T-cell (primary cell): ENCODE measurements around the gene PRRC2B. TPM values are rescaled to one million over a fixed set of nuclear protein-coding genes. Genes with fewer than 3 reads are reported as not detected.
A peak's percentile ranks its signal among the peaks of the same experiment; 100 is the strongest.

Experiments used
- ATAC-seq, 4 experiments: fragments of 200-7000 bp in 3 of 4; fragments of 150-1000 bp in 1 of 4; cut with Tn5 transposase; replicated peaks in 1 of 4; 1 replicate in 3 of 4; 2 replicates in 1 of 4; pipeline ENCODE4 v1.10.0; 2021; ENCODE audit warnings: moderate library complexity in 3 of 4, mild to moderate bottlenecking in 2 of 4, moderate number of reproducible peaks in 1 of 4
- CTCF ChIA-PET, 2 donors: fragments of 300-600 bp; sonication (Branson Sonifier 250); formaldehyde crosslinking; loops; one replicate each; lab custom pipeline; 2022; ENCODE audit warnings: antibody characterized with exemption in 2 of 2; lab: Charles Lee
- POLR2A ChIA-PET, 2 donors: fragments of 300-600 bp; sonication (Branson Sonifier 250); formaldehyde crosslinking; loops; one replicate each; lab custom pipeline; 2022; ENCODE audit warnings: antibody characterized with exemption in 2 of 2; lab: Charles Lee
- DNase-seq, 35 experiments: peaks; one replicate each; pipeline versions ENCODE4 v3.0.0 to v3.0.0-alpha.2; 2013 to 2023
- H3K27ac ChIP-seq: one replicate; pipeline ENCODE4 v1.5.1; 2013; ENCODE audit warnings: low read length
- H3K27me3 ChIP-seq, 2 experiments: replicated peaks in 1 of 2; 1 replicate in 1 of 2; 2 replicates in 1 of 2; pipeline versions ENCODE4 v1.6.1 to v1.7.0; 2013; ENCODE audit warnings: low read length in 1 of 2, mixed read lengths in 1 of 2; ENCODE audit not compliant: control insufficient read depth in 2 of 2, insufficient read depth in 2 of 2; ENCODE audit errors: extremely low read depth in 1 of 2
- H3K36me3 ChIP-seq, 2 donors: 1 replicate in 1 of 2; 2 replicates in 1 of 2; pipeline versions ENCODE4 v1.6.1 to v1.7.0; 2013; ENCODE audit warnings: low read length in 1 of 2; ENCODE audit not compliant: control insufficient read depth in 2 of 2, insufficient read depth in 1 of 2; ENCODE audit errors: extremely low read depth in 1 of 2
- H3K4me1 ChIP-seq, 2 experiments: 1 replicate in 1 of 2; 2 replicates in 1 of 2; pipeline versions ENCODE4 v1.6.1 to v1.7.0; 2013; ENCODE audit warnings: low read length in 2 of 2, mixed read lengths in 1 of 2; ENCODE audit not compliant: insufficient read depth in 2 of 2, control insufficient read depth in 1 of 2; ENCODE audit errors: extremely low read depth in 1 of 2
- H3K4me3 ChIP-seq, 2 donors: 1 replicate in 1 of 2; 2 replicates in 1 of 2; pipeline versions ENCODE4 v1.5.1 to v1.7.0; 2013; ENCODE audit warnings: mild to moderate bottlenecking in 2 of 2, low read length in 1 of 2, moderate library complexity in 1 of 2; ENCODE audit not compliant: control insufficient read depth in 1 of 2; ENCODE audit errors: extremely low read depth in 1 of 2
- H3K9me3 ChIP-seq: 2 replicates; pipeline ENCODE4 v1.7.0; 2013
- H3K27ac Mint-ChIP-seq, 2 donors: one replicate each; pipeline ENCODE4 v1.8.0; 2020 to 2021; ENCODE audit warnings: mild to moderate bottlenecking in 2 of 2, mixed read lengths in 2 of 2
- H3K27me3 Mint-ChIP-seq, 2 donors: one replicate each; pipeline ENCODE4 v1.8.0; 2021 to 2022; ENCODE audit warnings: mixed read lengths in 2 of 2
- H3K36me3 Mint-ChIP-seq: one replicate; pipeline ENCODE4 v1.8.0; 2021; ENCODE audit warnings: mixed read lengths
- H3K4me1 Mint-ChIP-seq, 3 donors: one replicate each; pipeline ENCODE4 v1.8.0; 2020 to 2022; ENCODE audit warnings: mixed read lengths in 3 of 3, mild to moderate bottlenecking in 1 of 3
- H3K4me3 Mint-ChIP-seq, 3 donors: one replicate each; pipeline ENCODE4 v1.8.0; 2020 to 2022; ENCODE audit warnings: mild to moderate bottlenecking in 3 of 3, mixed read lengths in 3 of 3, moderate library complexity in 3 of 3
- H3K9me3 Mint-ChIP-seq, 3 donors: one replicate each; pipeline ENCODE4 v1.8.0; 2020 to 2022; ENCODE audit warnings: mixed read lengths in 3 of 3
- WGBS: methylation state at CpG from one replicate; pipeline ENCODE4 v1.1.5; 2013; ENCODE audit warnings: missing lambda C conversion rate; ENCODE audit not compliant: insufficient coverage; 5-methylcytosine and 5-hydroxymethylcytosine counted together
- total RNA-seq, 35 experiments: library from RNA in 6 of 35; stranded (reverse) in 6 of 35; fragments of 120-200 nt in 1 of 35; gene quantifications; one replicate each; pipeline versions ENCODE4 v1.2.1 to v1.2.4 and lab custom pipeline; 2013 to 2026

PRRC2B gene
- total RNA-seq, 5 donors from 2014 or later (not counting 1 experiment from before 2014, with no cell fraction given), result 259 to 375 (median 370) TPM

DNA sequence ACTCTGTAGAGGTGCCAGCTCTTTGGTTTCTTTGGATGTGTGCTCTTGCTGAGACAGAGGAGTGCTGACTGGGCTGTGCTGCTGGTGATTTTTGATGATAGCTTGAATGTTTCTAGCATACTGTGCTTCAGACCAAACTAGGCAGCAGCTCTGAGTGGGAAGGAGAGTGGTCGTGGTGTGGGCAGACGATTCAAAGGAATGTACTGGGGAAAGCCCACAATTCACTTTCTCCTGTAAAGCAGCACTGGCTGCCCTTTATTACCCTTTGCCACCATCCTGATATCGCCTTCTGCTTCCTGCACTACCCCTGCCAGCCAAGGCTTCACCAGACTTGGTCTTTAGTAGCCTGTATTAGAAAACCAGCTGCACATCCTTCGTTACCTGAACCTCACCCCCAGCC lies 45.3 kb downstream of the PRRC2B start:
- WGBS, result 89% methylated on average over 3 of the region's 4 CpGs
- ChIA-PET POLR2A (no interaction called here), CTCF (no interaction called here)
- H3K4me1 ChIP-seq, result peaks cover 0 to 10% of the 10 kb centered on the region in 2 experiments
- no peaks in the 10 kb centered on the region for H3K9me3 ChIP-seq
- no peaks in the 10 kb centered on the region for H3K9me3 Mint-ChIP-seq
- ATAC-seq (no peak), DNase-seq (no peak)
- H3K27me3 ChIP-seq, result no peaks in the 10 kb centered on the region
- no peak overlapping the region for H3K27ac ChIP-seq
- H3K27me3 Mint-ChIP-seq, result no peaks in the 10 kb centered on the region
- no peak overlapping the region for H3K4me3 Mint-ChIP-seq
- H3K36me3 Mint-ChIP-seq, result peaks cover 71% of the 10 kb centered on the region
- peak overlapping the region in 1 of 2 donors; percentile 49 for H3K27ac Mint-ChIP-seq
- no peak overlapping the region for H3K4me3 ChIP-seq
- H3K36me3 ChIP-seq, result peaks cover 29 to 84% of the 10 kb centered on the region in 2 donors
- H3K4me1 Mint-ChIP-seq, result peaks cover 6 to 23% (median 9%) of the 10 kb centered on the region in 3 donors

DNA sequence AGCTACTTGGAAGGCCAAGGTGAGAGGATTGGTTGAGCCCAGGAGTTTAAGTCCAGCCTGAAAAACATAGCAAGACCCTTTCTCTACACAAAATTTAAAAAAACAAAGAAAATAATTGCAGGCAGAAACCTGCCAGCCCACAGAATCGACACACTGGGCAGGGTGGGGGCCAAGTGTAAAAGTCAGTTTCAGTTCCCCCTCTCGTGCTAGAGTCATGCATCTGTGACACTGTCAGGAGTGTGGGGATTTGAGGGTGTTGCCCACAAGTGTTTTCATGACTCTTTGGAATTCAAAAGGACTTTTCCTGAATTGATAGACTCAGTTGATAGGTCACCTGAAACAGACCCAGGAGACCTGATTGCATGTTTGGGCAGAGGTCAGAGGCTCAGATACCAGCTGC lies 47.6 kb downstream of the PRRC2B start:
- peak overlapping the region; percentile 52 to 58 for H3K27ac Mint-ChIP-seq
- H3K36me3 Mint-ChIP-seq, result peaks cover 74% of the 10 kb centered on the region
- ATAC-seq (peak in 1 of 4 experiments; percentile 33), DNase-seq (peak in 3 of 35 experiments; percentile 23 to 24 (median 23))
- H3K4me1 ChIP-seq, result peaks cover 0 to 10% of the 10 kb centered on the region in 2 experiments
- H3K27ac ChIP-seq, result no peak overlapping the region
- WGBS, result 40% methylated on average over 1 of the region's 2 CpGs
- peaks cover 6 to 20% (median 9%) of the 10 kb centered on the region in 3 donors for H3K4me1 Mint-ChIP-seq
- H3K9me3 Mint-ChIP-seq, result no peaks in the 10 kb centered on the region
- CTCF ChIA-PET, result no interaction called here
- POLR2A ChIA-PET, result interaction anchor here in 1 of 2 donors (0.6 kb wide), 1 partner anchor 68 kb away, joined by 3 read pairs; no protein-coding TSS in a partner anchor
- H3K27me3 ChIP-seq, result no peaks in the 10 kb centered on the region
- H3K36me3 ChIP-seq, result peaks cover 34 to 85% of the 10 kb centered on the region in 2 donors
- H3K4me3 Mint-ChIP-seq, result no peak overlapping the region
- H3K4me3 ChIP-seq, result no peak overlapping the region
- no peaks in the 10 kb centered on the region for H3K9me3 ChIP-seq
- no peaks in the 10 kb centered on the region for H3K27me3 Mint-ChIP-seq

DNA sequence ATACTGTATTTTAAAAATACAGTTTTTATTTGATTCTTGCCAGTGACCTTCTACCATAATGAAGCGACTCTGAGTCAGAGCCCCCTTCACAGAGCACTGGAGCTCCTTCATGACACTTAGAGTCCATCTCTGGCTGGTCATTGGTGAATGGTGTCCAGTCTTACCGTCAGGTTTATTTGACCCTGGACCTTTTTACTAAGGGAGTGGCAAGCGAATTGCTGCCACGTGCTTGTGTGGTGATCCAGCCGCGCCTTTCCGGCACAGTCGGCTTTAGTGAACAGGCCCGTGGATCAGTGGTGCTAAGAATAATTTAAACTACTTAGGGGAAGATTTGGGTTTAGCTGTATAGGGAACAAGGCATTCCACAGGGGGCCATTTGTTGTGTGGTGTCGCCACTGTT lies 48.5 kb downstream of the PRRC2B start:
- Mint-ChIP-seq H3K4me1 (peaks cover 8 to 19% (median 9%) of the 10 kb centered on the region in 3 donors), H3K4me3 (no peak overlapping the region), H3K27me3 (no peaks in the 10 kb centered on the region), H3K9me3 (no peaks in the 10 kb centered on the region), H3K27ac (no peak overlapping the region), H3K36me3 (peaks cover 76% of the 10 kb centered on the region)
- ChIA-PET CTCF (no interaction called here), POLR2A (interaction anchor here in 1 of 2 donors (0.7 kb wide), 1 partner anchor 104 kb away, joined by 3 read pairs; no protein-coding TSS in a partner anchor)
- peaks cover 0 to 10% of the 10 kb centered on the region in 2 experiments for H3K4me1 ChIP-seq
- no peaks in the 10 kb centered on the region for H3K27me3 ChIP-seq
- 88% methylated on average over 10 of the region's 10 CpGs for WGBS
- no peak overlapping the region for H3K27ac ChIP-seq
- H3K9me3 ChIP-seq, result no peaks in the 10 kb centered on the region
- ATAC-seq, result no peak
- no peak overlapping the region for H3K4me3 ChIP-seq
- no peak for DNase-seq
- H3K36me3 ChIP-seq, result peaks cover 36 to 85% of the 10 kb centered on the region in 2 donors

- no peaks in the 10 kb centered on the region for H3K27me3 Mint-ChIP-seq
- ATAC-seq (no peak), DNase-seq (no peak)
- H3K27ac Mint-ChIP-seq, result no peak overlapping the region
- H3K4me3 Mint-ChIP-seq, result no peak overlapping the region
- 100% methylated on average over 2 of the region's 2 CpGs for WGBS
- CTCF ChIA-PET, result no interaction called here
- Histone ChIP-seq H3K4me3 (no peak overlapping the region), H3K27ac (no peak overlapping the region), H3K9me3 (no peaks in the 10 kb centered on the region), H3K27me3 (no peaks in the 10 kb centered on the region), H3K4me1 (peaks cover 0 to 7% of the 10 kb centered on the region in 2 experiments), H3K36me3 (peaks cover 30 to 81% of the 10 kb centered on the region in 2 donors)
- peaks cover 77% of the 10 kb centered on the region for H3K36me3 Mint-ChIP-seq
- no peaks in the 10 kb centered on the region for H3K9me3 Mint-ChIP-seq
- H3K4me1 Mint-ChIP-seq, result peaks cover 8 to 23% (median 9%) of the 10 kb centered on the region in 3 donors
- POLR2A ChIA-PET, result no interaction called here
Measured at GRCh38 chr9:131443648-131444047, 49.8 kb downstream of the PRRC2B start.

DNA sequence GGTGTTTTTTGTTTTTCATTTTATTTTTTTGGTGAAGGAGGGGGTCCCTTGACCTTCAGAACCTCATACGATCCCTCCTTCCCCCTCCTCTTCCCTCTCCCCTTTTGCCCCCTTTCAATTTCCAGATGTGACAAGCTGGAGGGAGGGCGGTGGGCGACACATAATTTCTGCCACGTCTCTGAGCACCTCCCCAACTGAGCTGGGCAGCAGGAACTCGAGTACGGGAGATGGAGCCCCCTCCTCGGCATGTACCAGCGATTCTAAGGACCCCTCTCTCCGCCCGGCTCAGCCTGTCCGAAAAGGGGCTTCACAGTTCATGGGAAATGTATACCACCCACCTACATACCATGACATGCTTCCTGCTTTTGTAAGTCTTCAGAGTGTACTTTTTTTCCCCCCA lies 52.4 kb downstream of the PRRC2B start:
- 98% methylated on average over 6 of the region's 11 CpGs for WGBS
- Mint-ChIP-seq H3K4me3 (no peak overlapping the region), H3K27ac (peak overlapping the region in 1 of 2 donors; percentile 13), H3K36me3 (peaks cover 70% of the 10 kb centered on the region), H3K9me3 (no peaks in the 10 kb centered on the region), H3K27me3 (no peaks in the 10 kb centered on the region), H3K4me1 (peaks cover 0 to 13% (median 10%) of the 10 kb centered on the region in 3 donors)
- H3K4me3 ChIP-seq, result no peak overlapping the region
- no peak overlapping the region for H3K27ac ChIP-seq
- no peaks in the 10 kb centered on the region for H3K27me3 ChIP-seq
- H3K36me3 ChIP-seq, result peaks cover 33 to 79% of the 10 kb centered on the region in 2 donors
- no peaks in the 10 kb centered on the region for H3K9me3 ChIP-seq
- ChIA-PET CTCF (no interaction called here), POLR2A (no interaction called here)
- peaks cover 0 to 4% of the 10 kb centered on the region in 2 experiments for H3K4me1 ChIP-seq
- ATAC-seq, result no peak
- DNase-seq, result no peak

DNA sequence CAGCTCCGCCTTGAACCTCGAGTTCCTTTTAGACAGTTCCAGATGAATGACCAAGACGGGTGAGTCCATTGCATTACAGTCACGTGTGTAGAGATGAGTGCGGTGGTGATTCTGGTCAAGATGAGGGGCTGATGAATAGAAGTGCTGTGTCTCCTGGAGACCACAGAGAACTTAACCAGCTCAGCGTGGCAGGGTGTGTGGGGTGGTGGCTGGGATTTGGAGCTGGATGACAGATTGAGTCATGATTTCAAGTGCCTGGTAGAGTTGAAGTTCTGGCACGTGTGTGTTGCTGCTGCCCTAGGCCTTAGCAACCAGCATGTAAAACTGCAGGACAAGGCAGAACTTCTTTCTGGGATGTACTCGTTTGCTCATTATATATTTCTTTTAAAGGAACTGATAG lies 53.3 kb downstream of the PRRC2B start:
- Mint-ChIP-seq H3K9me3 (no peaks in the 10 kb centered on the region), H3K27me3 (no peaks in the 10 kb centered on the region), H3K4me1 (peaks cover 6 to 20% (median 15%) of the 10 kb centered on the region in 3 donors), H3K36me3 (peaks cover 70% of the 10 kb centered on the region), H3K4me3 (no peak overlapping the region), H3K27ac (no peak overlapping the region)
- H3K36me3 ChIP-seq, result peaks cover 33 to 80% of the 10 kb centered on the region in 2 donors
- no peak overlapping the region for H3K27ac ChIP-seq
- no peak for DNase-seq
- H3K9me3 ChIP-seq, result no peaks in the 10 kb centered on the region
- ChIA-PET POLR2A (no interaction called here), CTCF (no interaction called here)
- ATAC-seq, result no peak
- no peak overlapping the region for H3K4me3 ChIP-seq
- WGBS, result 92% methylated on average over 2 of the region's 8 CpGs
- no peaks in the 10 kb centered on the region for H3K27me3 ChIP-seq
- H3K4me1 ChIP-seq, result no peaks in the 10 kb centered on the region
